Peyer's patch (tissue), 4 donors: Measurements from ENCODE around the gene HIVEP2. TPM values are rescaled to one million over a fixed set of nuclear protein-coding genes. Genes with fewer than 3 reads are reported as not detected.
A peak's percentile ranks its signal among the peaks of the same experiment; 100 is the strongest.

Source experiments
- DNase-seq, 3 donors: peaks; one replicate each; pipeline ENCODE4 v3.0.0-alpha.2; 2017 to 2019
- H3K27ac ChIP-seq, 4 donors: fragments of 200-600 bp; sonication (generic); one replicate each; pipeline ENCODE4 v1.5.1; 2016 to 2019
- H3K27me3 ChIP-seq, 2 donors: fragments of 200-600 bp; sonication (generic); one replicate each; pipeline ENCODE4 v1.5.1; 2019
- H3K36me3 ChIP-seq, 3 donors: fragments of 200-600 bp; sonication (generic); one replicate each; pipeline ENCODE4 v1.5.1; 2016 to 2019
- H3K4me1 ChIP-seq, 4 donors: fragments of 200-600 bp; sonication (generic); one replicate each; pipeline ENCODE4 v1.5.1; 2016 to 2019
- H3K4me3 ChIP-seq, 4 donors: fragments of 200-600 bp; sonication (generic); 1 replicate in 3 of 4; 2 replicates in 1 of 4; pipeline ENCODE4 v1.5.1; 2016 to 2019; ENCODE audit warnings: mild to moderate bottlenecking in 1 of 4
- H3K9me3 ChIP-seq, 4 donors: fragments of 200-600 bp; sonication (generic); one replicate each; pipeline ENCODE4 v1.5.1; 2016 to 2019; ENCODE audit warnings: mild to moderate bottlenecking in 1 of 4
- CTCF ChIP-seq, 6 experiments: fragments of 450-650 bp in 4 of 6; fragments of 200-600 bp in 2 of 6; sonication (generic) in 1 of 6; IDR thresholded peaks; one replicate each; pipeline ENCODE4 v1.5.1; 2017 to 2019; ENCODE audit warnings: antibody characterized with exemption in 6 of 6, mild to moderate bottlenecking in 3 of 6, moderate library complexity in 1 of 6
- POLR2A ChIP-seq, 2 donors: fragments of 450-650 bp; IDR thresholded peaks; one replicate each; pipeline ENCODE4 v1.5.1; 2017; ENCODE audit warnings: antibody characterized with exemption in 2 of 2, mild to moderate bottlenecking in 2 of 2, moderate library complexity in 2 of 2
- total RNA-seq, 4 donors: library from RNA; depleted of rRNA; stranded (reverse); fragments of >200 nt; gene quantifications; one replicate each; pipeline ENCODE4 v1.1.0, GENCODE V29; 2016

Gene HIVEP2
- total RNA-seq, 4 donors from 2014 or later = 14.4 to 35.5 (median 19.5) TPM

GRCh38 chr6:142746524-142746923, 198.5 kb downstream of the HIVEP2 start:
- Histone ChIP-seq H3K9me3 (no peaks in the 10 kb centered on the region), H3K4me3 (no peak overlapping the region), H3K36me3 (no peaks in the 10 kb centered on the region), H3K27me3 (no peaks in the 10 kb centered on the region), H3K4me1 (no peaks in the 10 kb centered on the region), H3K27ac (no peak overlapping the region)
- TF ChIP-seq CTCF (IDR thresholded peaks at IDR 0.05) = peak; percentile 20 to 47 (median 40)
- no peak for TF ChIP-seq POLR2A (IDR thresholded peaks at IDR 0.05)
- peak in 2 of 3 donors; percentile 35 to 62 for DNase-seq

GRCh38 chr6:142744836-142745235, 200.1 kb downstream of the HIVEP2 start:
- no peak for TF ChIP-seq CTCF (IDR thresholded peaks at IDR 0.05)
- TF ChIP-seq POLR2A (IDR thresholded peaks at IDR 0.05) = no peak
- DNase-seq = no peak
- Histone ChIP-seq H3K27me3 (no peaks in the 10 kb centered on the region), H3K9me3 (no peaks in the 10 kb centered on the region), H3K36me3 (no peaks in the 10 kb centered on the region), H3K27ac (no peak overlapping the region), H3K4me1 (no peaks in the 10 kb centered on the region), H3K4me3 (no peak overlapping the region)

- no peaks in the 10 kb centered on the region for H3K9me3 ChIP-seq
- no peaks in the 10 kb centered on the region for H3K4me1 ChIP-seq
- H3K36me3 ChIP-seq = no peaks in the 10 kb centered on the region
- no peak for TF ChIP-seq CTCF (IDR thresholded peaks at IDR 0.05)
- TF ChIP-seq POLR2A (IDR thresholded peaks at IDR 0.05) = no peak
- no peak overlapping the region for H3K27ac ChIP-seq
- H3K4me3 ChIP-seq = no peak overlapping the region
- H3K27me3 ChIP-seq = no peaks in the 10 kb centered on the region
- DNase-seq = no peak
These were observed 204.5 kb downstream of the HIVEP2 start for GRCh38 chr6:142740449-142740848.

GRCh38 chr6:142738731-142739130, 206.2 kb downstream of the HIVEP2 start:
- H3K4me1 ChIP-seq = no peaks in the 10 kb centered on the region
- no peak overlapping the region for H3K4me3 ChIP-seq
- H3K36me3 ChIP-seq = no peaks in the 10 kb centered on the region
- no peak for TF ChIP-seq CTCF (IDR thresholded peaks at IDR 0.05)
- TF ChIP-seq POLR2A (IDR thresholded peaks at IDR 0.05) = no peak
- no peak for DNase-seq
- no peaks in the 10 kb centered on the region for H3K27me3 ChIP-seq
- no peaks in the 10 kb centered on the region for H3K9me3 ChIP-seq
- no peak overlapping the region for H3K27ac ChIP-seq

- H3K4me3 ChIP-seq = no peak overlapping the region
- no peak for DNase-seq
- no peaks in the 10 kb centered on the region for H3K9me3 ChIP-seq
- no peak overlapping the region for H3K27ac ChIP-seq
- TF ChIP-seq CTCF (IDR thresholded peaks at IDR 0.05) (no peak), POLR2A (IDR thresholded peaks at IDR 0.05) (no peak)
- H3K4me1 ChIP-seq = no peaks in the 10 kb centered on the region
- H3K36me3 ChIP-seq = no peaks in the 10 kb centered on the region
- no peaks in the 10 kb centered on the region for H3K27me3 ChIP-seq
These were observed 207.0 kb downstream of the HIVEP2 start for GRCh38 chr6:142738035-142738396.

- no peaks in the 10 kb centered on the region for H3K36me3 ChIP-seq
- H3K4me3 ChIP-seq = no peak overlapping the region
- H3K27ac ChIP-seq = no peak overlapping the region
- H3K27me3 ChIP-seq = no peaks in the 10 kb centered on the region
- no peaks in the 10 kb centered on the region for H3K9me3 ChIP-seq
- no peaks in the 10 kb centered on the region for H3K4me1 ChIP-seq
- TF ChIP-seq CTCF (IDR thresholded peaks at IDR 0.05) = no peak
- no peak for TF ChIP-seq POLR2A (IDR thresholded peaks at IDR 0.05)
- DNase-seq = no peak
These were observed 207.5 kb downstream of the HIVEP2 start for GRCh38 chr6:142737368-142738034.
